ENCODE results near the gene WSCD1. TPM values are rescaled to one million over a fixed set of nuclear protein-coding genes. Genes with fewer than 3 reads are reported as not detected.

The WSCD1 gene
- total and polyA plus RNA-seq, 2 of the 4 experiments (the other 2 are of a cell fraction), result 0.07 TPM; not detected in 1

DNA sequence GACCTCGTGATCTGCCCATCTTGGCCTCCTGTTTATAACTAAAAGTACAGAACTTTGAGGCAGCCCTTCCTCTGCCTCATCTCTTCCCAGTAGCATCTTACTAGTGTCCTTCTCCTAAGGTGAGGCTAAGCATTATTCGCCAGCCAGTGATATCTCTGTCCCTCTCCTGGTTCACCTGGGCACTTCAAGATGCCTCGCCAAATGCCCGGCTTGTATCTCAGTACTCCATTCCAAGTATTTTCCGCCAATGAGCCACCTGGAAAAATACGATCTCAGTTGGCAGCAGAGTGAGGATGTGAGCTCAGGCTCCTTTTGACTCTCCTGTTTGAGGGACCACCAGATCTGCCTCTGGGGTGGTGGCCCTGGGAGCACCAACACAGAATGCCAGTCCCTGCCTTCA lies 25.9 kb upstream of the WSCD1 start:
- Histone ChIP-seq H2BK5ac (ENCODE audit: low read depth, low read length, poor library complexity, severe bottlenecking) (no peak overlapping the region), H3K4me3 (ENCODE audit: insufficient read depth, low read depth, low read length) (no peak overlapping the region), H3K9ac (ENCODE audit: low read depth, low read length) (no peak overlapping the region), H3K18ac (ENCODE audit: low read depth, low read length) (no peak overlapping the region), H3K56ac (ENCODE audit: extremely low read depth, insufficient read depth, low read length) (no peak overlapping the region), H3K36me3 (ENCODE audit: control insufficient read depth, insufficient read depth, low read length) (no peaks in the 10 kb centered on the region), H2AK9ac (replicated peaks; ENCODE audit: low read depth, low read length, poor library complexity) (no peak overlapping the region), H4K8ac (ENCODE audit: low read depth in 2 of 2, low read length in 2 of 2) (no peak overlapping the region), H3K9me1 (ENCODE audit: insufficient read depth, low read length) (no peaks in the 10 kb centered on the region), H2BK120ac (ENCODE audit: low read depth, low read length) (no peak overlapping the region), H4K20me1 (ENCODE audit: insufficient read depth, low read length) (no peaks in the 10 kb centered on the region), H3K4ac (ENCODE audit: low read depth, low read length) (no peak overlapping the region), H3K27ac (ENCODE audit: insufficient read depth, low read length) (no peak overlapping the region), H3K9me3 (ENCODE audit: control insufficient read depth, insufficient read depth, low read length) (no peaks in the 10 kb centered on the region), H3K14ac (replicated peaks; ENCODE audit: low read depth, low read length) (no peak overlapping the region), H4K91ac (ENCODE audit: insufficient read depth, low read depth, low read length) (no peak overlapping the region), H2AK5ac (ENCODE audit: low read depth, low read length) (no peak overlapping the region), H3K79me1 (ENCODE audit: low read depth in 1 of 2, low read length in 2 of 2) (no peaks in the 10 kb centered on the region), H2BK20ac (ENCODE audit: low read depth, low read length) (no peak overlapping the region), H3K23ac (ENCODE audit: low read depth, low read length) (no peak overlapping the region), H3K27me3 (ENCODE audit: control insufficient read depth, insufficient read depth, low read length) (no peaks in the 10 kb centered on the region), H3K4me1 (ENCODE audit: control insufficient read depth, insufficient read depth, low read length) (no peaks in the 10 kb centered on the region), H2AFZ (replicated peaks; ENCODE audit: low read length, poor library complexity) (no peak overlapping the region), H4K5ac (ENCODE audit: low read depth, low read length) (no peak overlapping the region), H3K4me2 (ENCODE audit: low read depth, low read length) (no peak overlapping the region), H2BK15ac (ENCODE audit: low read depth, low read length) (no peak overlapping the region)
- ATAC-seq (ENCODE audit: low read depth) (no peak), DNase-seq (no peak)
- TF ChIP-seq RCOR1 (IDR thresholded peaks at IDR 0.05; ENCODE audit: insufficient replicate concordance, low read length) (no peak), FOS (IDR thresholded peaks at IDR 0.05; ENCODE audit: low read depth, low read length) (no peak), POLR2A (IDR thresholded peaks at IDR 0.05; ENCODE audit: low read depth, low read length) (no peak), CEBPB (IDR thresholded peaks at IDR 0.05; ENCODE audit: low read depth, low read length) (no peak), SMC3 (IDR thresholded peaks at IDR 0.05; ENCODE audit: low read depth, low read length) (no peak), MAFK (IDR thresholded peaks at IDR 0.05; ENCODE audit: low read depth, low read length) (no peak), CHD1 (IDR thresholded peaks at IDR 0.05; ENCODE audit: low read depth, low read length) (no peak), BHLHE40 (IDR thresholded peaks at IDR 0.05; ENCODE audit: low read depth, low read length) (no peak), MXI1 (IDR thresholded peaks at IDR 0.05; ENCODE audit: borderline replicate concordance, low read depth, low read length) (no peak), RAD21 (IDR thresholded peaks at IDR 0.05; ENCODE audit: low read length) (no peak), MAZ (IDR thresholded peaks at IDR 0.05; ENCODE audit: borderline replicate concordance, low read depth, low read length) (no peak), NFE2L2 (IDR thresholded peaks at IDR 0.05; ENCODE audit: low read depth, low read length) (no peak), RFX5 (IDR thresholded peaks at IDR 0.05; ENCODE audit: low read depth, low read length) (no peak)
- TF ChIP-seq, protein P1, sequence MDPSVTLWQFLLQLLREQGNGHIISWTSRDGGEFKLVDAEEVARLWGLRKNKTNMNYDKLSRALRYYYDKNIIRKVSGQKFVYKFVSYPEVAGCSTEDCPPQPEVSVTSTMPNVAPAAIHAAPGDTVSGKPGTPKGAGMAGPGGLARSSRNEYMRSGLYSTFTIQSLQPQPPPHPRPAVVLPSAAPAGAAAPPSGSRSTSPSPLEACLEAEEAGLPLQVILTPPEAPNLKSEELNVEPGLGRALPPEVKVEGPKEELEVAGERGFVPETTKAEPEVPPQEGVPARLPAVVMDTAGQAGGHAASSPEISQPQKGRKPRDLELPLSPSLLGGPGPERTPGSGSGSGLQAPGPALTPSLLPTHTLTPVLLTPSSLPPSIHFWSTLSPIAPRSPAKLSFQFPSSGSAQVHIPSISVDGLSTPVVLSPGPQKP (IDR thresholded peaks at IDR 0.05; ENCODE audit: borderline replicate concordance, low read depth, low read length), result no peak
- TF ChIP-seq, protein P2, sequence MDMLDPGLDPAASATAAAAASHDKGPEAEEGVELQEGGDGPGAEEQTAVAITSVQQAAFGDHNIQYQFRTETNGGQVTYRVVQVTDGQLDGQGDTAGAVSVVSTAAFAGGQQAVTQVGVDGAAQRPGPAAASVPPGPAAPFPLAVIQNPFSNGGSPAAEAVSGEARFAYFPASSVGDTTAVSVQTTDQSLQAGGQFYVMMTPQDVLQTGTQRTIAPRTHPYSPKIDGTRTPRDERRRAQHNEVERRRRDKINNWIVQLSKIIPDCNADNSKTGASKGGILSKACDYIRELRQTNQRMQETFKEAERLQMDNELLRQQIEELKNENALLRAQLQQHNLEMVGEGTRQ (IDR thresholded peaks at IDR 0.05; ENCODE audit: low read depth, low read length), result no peak
- TF ChIP-seq, protein P3, sequence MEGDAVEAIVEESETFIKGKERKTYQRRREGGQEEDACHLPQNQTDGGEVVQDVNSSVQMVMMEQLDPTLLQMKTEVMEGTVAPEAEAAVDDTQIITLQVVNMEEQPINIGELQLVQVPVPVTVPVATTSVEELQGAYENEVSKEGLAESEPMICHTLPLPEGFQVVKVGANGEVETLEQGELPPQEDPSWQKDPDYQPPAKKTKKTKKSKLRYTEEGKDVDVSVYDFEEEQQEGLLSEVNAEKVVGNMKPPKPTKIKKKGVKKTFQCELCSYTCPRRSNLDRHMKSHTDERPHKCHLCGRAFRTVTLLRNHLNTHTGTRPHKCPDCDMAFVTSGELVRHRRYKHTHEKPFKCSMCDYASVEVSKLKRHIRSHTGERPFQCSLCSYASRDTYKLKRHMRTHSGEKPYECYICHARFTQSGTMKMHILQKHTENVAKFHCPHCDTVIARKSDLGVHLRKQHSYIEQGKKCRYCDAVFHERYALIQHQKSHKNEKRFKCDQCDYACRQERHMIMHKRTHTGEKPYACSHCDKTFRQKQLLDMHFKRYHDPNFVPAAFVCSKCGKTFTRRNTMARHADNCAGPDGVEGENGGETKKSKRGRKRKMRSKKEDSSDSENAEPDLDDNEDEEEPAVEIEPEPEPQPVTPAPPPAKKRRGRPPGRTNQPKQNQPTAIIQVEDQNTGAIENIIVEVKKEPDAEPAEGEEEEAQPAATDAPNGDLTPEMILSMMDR (conservative IDR thresholded peaks at IDR 0.05; ENCODE audit: low read depth, low read length), result no peak
- no TSS peak for BruUV-seq (replicated peaks)
- intact Hi-C loops (cut with micrococcal nuclease), result no loop called here
- dilution Hi-C loops (cut with HindIII; ENCODE audit: low sequenced_read_pairs, unreplicated experiment), result no loop called here
- CTCF ChIA-PET, result no interaction called here
- in situ Hi-C loops (cut with MboI; ENCODE audit: low sequenced_read_pairs), result no loop called here
- POLR2A ChIA-PET (ENCODE audit: unreplicated experiment), result no interaction called here
- WGBS, 2 experiments (ENCODE audit: extremely low coverage in 2 of 2, insufficient read length in 1 of 2), result 77% methylated on average over 3 of the region's 6 CpGs; no CpG with 5 or more reads in 1 of the 2 experiments

Data from IMR-90 (cell line).